ENCODE data around the gene HNRNPH1.

DNA sequence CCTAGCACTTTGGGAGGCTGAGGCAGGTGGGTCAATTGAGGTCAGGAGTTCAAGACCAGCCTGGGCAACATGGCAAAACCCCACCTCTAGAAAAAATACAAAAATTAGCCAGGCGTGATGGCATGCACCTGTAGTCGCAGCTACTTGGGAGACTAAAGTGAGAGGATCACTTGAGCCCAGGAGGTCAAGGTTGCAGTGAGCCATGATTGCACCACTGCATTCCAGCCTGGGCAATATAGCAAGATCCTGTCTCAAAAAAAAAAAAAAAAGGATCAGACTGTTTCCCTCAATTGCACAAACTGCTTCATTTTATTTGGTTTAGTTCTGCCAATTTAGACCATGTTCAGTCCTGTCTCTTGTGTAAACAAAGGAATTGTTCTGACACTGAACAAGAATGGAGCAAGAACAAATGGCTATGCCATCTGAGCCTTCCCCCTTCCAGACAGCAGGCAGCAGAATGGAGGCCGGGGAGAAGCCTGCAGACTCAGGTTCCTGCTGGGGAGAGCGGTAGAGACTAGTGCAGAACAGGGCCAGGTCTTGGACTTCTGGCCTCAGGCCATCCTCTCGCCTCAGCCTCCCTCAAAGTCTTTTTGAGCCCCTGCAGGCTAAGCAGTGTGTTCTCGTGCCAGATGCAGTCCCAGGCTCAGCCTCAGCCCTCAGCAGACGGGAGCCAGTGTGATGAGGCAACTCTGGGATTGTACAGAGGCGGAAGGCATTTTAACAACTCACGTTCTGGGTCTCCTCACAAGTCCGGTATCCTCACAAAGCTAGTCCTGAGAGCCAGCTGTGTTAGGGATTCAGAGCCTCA lies 18.2 kb downstream of the HNRNPH1 start:
- TF ChIP-seq, protein P1, sequence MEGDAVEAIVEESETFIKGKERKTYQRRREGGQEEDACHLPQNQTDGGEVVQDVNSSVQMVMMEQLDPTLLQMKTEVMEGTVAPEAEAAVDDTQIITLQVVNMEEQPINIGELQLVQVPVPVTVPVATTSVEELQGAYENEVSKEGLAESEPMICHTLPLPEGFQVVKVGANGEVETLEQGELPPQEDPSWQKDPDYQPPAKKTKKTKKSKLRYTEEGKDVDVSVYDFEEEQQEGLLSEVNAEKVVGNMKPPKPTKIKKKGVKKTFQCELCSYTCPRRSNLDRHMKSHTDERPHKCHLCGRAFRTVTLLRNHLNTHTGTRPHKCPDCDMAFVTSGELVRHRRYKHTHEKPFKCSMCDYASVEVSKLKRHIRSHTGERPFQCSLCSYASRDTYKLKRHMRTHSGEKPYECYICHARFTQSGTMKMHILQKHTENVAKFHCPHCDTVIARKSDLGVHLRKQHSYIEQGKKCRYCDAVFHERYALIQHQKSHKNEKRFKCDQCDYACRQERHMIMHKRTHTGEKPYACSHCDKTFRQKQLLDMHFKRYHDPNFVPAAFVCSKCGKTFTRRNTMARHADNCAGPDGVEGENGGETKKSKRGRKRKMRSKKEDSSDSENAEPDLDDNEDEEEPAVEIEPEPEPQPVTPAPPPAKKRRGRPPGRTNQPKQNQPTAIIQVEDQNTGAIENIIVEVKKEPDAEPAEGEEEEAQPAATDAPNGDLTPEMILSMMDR (IDR thresholded peaks at IDR 0.05) = no peak
- no peak for TF ChIP-seq POLR2A (IDR thresholded peaks at IDR 0.05)
